Activated CD4-positive, alpha-beta T cell treated with anti-CD3 and anti-CD28 coated beads, Interleukin-10, Interleukin-2, amounts not matched to agents 100 ng/mL and 50 ng/mL, durations not matched to agents 16 hours and 8 hours (primary cell): Measurements from ENCODE around the gene GRID1.

Experiments used
- DNase-seq: peaks from one replicate; pipeline ENCODE4 v3.0.0-alpha.2; 2020

GRID1 gene

GRCh38 chr10:86290933-86291615 lies 75.5 kb downstream of the GRID1 start:
- no peak for DNase-seq

GRCh38 chr10:86289577-86289868 lies 77.1 kb downstream of the GRID1 start:
- no peak for DNase-seq

DNA sequence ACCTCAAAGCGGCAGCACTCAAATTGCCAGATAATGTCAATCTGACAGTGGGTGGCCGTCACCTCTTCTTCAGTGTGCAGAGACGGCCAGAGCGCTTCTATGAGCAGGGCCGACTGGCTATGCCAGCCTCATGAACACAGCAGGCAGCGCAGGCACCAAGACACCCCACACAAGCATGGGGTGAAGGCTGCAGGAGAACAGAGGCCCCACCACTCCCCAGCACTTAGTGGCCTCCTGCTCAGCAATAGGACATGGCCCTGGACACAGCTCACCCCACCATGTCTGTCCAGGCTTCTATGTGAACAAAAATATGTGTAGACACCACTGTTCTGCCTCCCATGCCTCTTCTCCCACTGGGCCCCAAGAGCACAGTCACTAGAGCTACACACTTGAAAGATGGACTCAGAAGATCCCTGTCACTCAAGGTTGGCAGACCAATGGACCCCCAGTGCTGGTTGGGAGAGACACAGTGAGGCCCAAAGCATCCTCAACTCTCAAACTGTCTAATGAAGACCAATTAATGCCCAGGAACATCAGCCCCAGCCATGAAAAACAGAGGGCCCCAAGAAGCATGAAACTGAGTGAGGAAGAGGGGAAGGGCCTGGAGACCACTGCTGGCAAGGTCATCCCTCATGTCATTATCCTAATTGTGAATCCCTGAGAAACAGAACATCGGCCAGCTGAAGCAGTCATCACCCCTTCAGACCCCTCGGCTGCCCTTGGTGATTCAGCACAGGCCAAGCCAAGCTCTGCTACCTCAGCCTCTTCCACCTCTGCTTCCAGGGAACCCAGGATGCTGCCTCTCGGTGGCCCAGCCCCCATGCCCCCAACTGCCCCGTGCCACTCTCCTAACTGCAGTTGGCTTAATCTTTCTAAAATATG lies 77.7 kb downstream of the GRID1 start:
- DNase-seq = no peak

GRCh38 chr10:86287966-86288579 lies 78.5 kb downstream of the GRID1 start:
- DNase-seq = no peak

- DNase-seq = no peak
These were observed 79.3 kb downstream of the GRID1 start for GRCh38 chr10:86287110-86287793.

- DNase-seq = no peak
These were observed 80.1 kb downstream of the GRID1 start for GRCh38 chr10:86286236-86287109.

DNA sequence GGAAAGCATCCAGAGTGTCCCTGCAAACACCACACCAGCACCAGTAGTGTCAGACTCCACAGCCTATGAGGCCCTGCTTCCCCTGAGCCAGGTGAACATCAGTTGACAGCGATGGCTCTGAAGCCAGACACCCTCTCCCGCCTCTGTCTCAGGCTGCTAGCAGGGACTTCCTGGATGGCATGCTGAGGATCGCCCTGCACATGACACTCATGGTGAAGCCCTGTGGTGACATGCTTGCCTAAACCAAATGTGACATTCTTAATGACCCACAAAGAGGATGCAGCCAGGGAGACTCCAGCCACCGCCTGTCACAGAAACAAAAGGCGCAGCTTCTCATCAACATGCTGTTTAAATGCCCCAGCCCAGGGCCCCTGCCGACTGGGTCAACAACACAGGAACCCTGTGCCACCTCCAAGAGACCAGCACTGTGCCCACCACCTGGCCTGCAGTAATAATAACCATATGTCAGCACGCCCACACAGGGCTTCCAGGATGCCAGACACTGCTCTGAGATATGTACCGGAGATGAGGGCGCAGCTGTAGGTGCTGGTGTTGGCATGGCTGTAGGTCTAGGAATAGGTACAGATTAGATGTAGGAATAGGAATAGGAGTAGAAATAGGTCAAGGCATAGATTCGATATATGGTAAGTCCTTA lies 81.3 kb downstream of the GRID1 start:
- DNase-seq = no peak

- no peak for DNase-seq
These were observed 82.1 kb downstream of the GRID1 start for GRCh38 chr10:86284355-86285105.

GRCh38 chr10:86283466-86284287 lies 82.9 kb downstream of the GRID1 start:
- DNase-seq = no peak

- no peak for DNase-seq
These were observed 83.7 kb downstream of the GRID1 start for GRCh38 chr10:86282664-86283465.

DNA sequence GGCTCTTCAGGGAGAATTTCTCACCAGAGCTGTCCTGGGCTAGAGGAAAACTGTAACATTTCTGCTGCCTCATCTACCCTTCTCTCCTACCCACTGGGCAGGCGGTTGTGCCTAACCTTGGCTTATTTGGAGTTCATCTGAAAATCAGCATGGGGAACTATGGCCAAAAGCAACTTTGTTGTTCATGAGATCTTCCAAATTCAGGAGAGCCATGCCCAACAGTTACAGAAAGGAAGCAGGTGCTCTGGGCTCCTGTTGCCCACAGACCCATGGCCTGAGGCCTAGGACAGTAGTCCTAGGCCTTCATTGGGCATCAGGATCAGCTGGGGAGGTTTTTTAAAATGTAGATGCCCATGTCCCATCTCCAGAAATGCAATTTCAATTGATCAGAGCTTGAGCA lies 85.2 kb downstream of the GRID1 start:
- no peak for DNase-seq

DNA sequence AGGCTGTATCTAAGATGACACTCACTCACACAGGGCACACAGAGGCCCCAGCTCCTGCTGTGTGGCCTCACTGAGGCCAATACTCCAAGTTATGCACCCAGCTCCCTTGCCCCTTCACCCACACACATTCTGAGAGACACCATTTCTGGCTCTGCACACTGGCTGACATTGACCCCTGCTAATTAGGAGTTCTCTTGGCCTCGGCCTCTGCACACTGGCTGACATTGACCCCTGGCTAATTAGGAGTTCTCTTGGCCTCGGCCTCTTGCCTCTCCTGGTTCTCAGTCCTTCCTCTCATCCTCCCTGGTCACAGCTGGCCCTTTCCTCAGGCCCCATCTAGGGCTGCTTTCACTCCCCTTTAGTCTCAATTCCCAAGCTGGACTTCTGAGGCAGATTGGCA lies 97.3 kb downstream of the GRID1 start:
- DNase-seq = no peak

DNA sequence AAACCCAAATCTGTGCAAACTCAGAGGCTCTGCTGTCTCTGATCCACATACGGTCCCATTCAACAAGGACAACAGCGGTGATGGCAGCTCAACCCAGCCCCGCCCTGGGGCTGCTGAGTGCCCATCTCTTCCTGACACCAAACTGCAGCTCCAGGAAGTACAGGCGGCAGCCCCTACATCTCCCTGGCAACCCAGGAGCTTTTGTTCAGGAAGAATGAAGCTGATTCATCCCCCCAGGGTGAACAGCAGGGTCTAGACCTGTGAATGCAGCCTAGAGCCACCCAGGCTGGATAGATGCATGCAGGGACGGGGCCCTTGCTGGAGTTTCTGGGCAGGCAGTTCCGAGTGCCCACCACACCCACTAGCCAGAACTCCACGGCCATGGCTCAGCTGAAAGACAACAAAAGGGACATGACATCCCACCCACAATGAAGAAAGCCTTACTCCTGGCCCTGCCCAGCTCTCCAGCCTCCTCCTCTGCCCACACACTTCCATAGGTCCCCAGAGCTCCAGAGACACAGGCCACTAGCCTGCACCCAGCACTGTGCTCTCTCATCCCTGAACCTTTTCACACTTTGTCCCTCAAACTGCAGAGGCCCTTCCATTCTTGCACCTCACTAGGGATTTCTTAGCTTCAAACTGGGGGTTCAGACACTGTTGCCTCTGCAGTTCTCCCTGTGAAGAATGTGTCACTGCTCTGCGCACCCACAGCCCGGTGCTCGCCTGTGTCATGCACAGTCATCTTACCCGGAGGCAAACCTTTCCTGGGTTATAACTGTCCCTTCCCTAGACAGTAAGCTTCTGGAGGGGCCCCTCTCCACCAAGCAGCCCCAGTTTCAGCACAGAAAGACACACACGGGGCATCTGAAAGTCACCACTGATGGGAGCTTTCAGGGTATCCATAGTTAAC lies 99.1 kb downstream of the GRID1 start:
- no peak for DNase-seq

- no peak for DNase-seq
These were observed 100.0 kb downstream of the GRID1 start for GRCh38 chr10:86266446-86267242.

GRCh38 chr10:86265895-86266259 lies 100.7 kb downstream of the GRID1 start:
- DNase-seq = no peak

DNA sequence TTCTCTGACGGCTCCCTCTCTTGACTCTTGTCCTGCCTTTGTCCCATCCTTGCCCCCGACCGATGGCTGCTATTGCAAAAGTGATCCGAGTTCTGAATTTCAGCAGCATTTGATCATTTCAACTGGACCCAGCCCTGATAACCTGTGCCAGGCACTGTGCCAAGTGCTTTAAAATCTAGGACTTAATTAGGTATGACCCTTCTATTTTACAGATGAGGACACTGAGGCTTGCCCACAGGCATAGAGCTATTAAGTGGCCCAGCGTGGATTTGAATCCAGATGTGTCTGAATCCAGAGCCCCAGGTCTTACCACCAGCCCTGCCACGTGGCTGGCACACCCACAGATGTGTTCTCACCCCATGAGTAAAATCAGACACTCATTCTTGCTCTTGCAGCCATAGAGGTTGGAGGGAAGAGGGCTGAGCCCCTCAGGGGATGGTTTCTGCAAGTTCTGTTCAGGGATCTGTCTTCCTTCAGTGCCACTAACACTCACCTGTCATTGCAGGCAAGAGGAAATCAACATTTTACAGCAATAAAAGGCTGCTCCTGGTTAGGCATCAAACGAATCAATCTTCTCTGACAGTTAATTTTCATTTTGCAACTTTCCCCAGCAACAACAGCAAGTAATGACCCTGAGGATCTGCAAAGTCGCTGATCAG lies 101.2 kb downstream of the GRID1 start:
- peak; percentile 11 for DNase-seq
